Stimulated activated CD4-positive, alpha-beta T cell treated with anti-CD3 and anti-CD28 coated beads, Interleukin-15, amount 100 ng/mL, for 48 hours (primary cell): ENCODE results near the gene POMT2.
A peak's percentile ranks its signal among the peaks of the same experiment; 100 is the strongest.
"Not testable (repeated sequence)": the region's sequence is repeated elsewhere in the genome, so short reads cannot be mapped to it uniquely, and the experiment has no call there.

Source experiments
- DNase-seq, 2 donors: peaks; one replicate each; pipeline ENCODE4 v3.0.0-alpha.2; 2020; ENCODE audit warnings: low read depth in 2 of 2

Gene POMT2

GRCh38 chr14:77301103-77301502 is 19.6 kb downstream of the POMT2 start:
- DNase-seq, result peak; percentile 21 to 58

DNA sequence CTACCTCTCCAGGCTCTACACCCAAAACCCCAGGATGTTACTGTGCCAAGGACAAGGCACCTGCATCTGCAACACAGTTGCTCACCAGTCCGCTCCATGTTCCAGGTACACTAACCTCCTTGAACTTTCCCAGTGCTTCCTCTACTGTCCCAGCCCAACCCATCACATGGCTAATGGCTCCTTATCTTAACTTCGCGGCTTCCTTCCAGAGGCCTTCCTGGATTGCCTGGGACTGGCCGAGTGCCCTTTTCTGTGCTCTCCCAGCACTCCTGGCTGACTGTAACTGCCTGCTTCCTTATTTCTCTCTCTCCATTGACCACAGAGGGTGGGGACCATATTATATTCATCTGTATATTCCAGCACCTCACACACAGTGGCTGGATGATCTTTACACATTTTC is 20.9 kb downstream of the POMT2 start:
- DNase-seq, result no peak

DNA sequence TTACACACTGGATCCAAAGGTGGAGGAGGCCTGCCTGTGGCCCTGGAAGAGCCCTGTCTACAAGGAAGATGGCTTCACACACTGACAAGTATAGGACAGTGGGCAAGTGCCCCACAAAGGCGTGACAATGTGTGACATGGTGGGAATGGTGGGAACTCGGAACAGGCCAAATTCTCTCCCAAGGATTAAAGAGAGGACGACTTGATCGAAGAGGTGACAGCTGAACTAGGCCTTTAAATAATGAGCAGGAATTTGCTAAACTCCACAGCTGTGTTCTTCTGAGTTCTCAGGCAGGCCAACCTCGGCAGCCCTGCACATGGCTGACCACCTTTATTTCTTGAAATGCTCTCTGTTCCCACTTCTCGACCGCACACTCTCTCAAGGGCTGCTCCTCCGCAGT is 23.8 kb downstream of the POMT2 start:
- no peak for DNase-seq

DNA sequence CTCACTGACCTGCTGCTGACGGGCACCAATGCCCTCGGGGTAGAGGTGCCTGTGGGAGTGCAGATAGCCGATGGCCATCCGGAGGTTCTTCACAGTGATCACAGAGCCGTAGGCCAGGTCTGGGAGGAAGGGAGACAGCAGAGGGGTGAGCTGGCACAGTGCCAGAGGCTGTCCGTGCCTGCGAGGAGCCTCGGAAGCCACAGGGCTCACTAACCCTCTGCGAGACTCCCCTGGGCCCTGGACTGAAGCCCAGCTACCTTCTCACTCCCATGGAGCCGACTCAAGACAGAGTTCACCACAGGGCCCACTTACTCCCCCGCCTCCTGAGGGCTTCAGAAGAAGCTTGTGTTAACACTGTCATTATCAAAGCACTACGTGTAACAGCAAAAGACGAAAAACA is 24.5 kb downstream of the POMT2 start:
- DNase-seq, result no peak

GRCh38 chr14:77290705-77291104 is 30.0 kb downstream of the POMT2 start:
- no peak for DNase-seq

- DNase-seq, result no peak
Measured at GRCh38 chr14:77286576-77286975, 34.1 kb downstream of the POMT2 start.

DNA sequence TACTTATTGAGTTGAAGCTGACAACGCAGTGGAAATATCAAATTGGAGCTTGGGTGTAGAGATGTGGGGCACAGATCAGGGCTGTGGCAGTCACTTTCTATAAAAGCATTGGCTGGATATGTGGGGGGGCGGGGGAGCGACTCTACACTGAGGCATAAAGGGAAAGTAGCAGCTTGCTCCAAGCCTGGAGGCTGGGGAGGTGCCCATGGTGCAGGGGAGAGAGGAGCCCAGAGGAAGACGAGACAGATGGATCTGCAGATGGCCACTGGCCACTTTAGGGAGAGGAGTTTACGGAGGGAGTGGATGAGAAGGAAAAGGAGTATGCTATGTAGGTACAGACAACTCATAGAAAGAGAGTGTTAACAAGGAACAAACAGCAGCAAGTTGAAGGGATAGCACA is 36.2 kb downstream of the POMT2 start:
- no peak for DNase-seq

DNA sequence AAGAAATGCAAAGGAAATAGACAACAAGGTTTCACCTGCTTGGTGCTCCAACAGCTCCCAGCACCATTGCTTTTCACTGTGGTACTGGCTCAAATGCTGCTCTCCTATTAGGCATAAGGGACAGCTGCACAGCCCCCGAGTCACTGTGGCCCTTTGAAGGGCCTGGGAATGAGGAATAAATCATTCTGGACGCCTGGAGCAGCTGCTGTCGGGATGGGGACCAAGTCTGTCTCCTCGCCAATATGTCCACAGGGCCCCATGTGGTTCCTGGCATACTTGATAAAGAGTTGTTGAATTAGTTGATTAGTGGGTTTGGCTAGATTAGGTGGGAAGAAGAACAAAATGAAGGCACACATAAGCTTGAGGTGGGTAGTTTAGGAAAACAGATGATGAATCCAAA is 36.6 kb downstream of the POMT2 start:
- no peak for DNase-seq

DNA sequence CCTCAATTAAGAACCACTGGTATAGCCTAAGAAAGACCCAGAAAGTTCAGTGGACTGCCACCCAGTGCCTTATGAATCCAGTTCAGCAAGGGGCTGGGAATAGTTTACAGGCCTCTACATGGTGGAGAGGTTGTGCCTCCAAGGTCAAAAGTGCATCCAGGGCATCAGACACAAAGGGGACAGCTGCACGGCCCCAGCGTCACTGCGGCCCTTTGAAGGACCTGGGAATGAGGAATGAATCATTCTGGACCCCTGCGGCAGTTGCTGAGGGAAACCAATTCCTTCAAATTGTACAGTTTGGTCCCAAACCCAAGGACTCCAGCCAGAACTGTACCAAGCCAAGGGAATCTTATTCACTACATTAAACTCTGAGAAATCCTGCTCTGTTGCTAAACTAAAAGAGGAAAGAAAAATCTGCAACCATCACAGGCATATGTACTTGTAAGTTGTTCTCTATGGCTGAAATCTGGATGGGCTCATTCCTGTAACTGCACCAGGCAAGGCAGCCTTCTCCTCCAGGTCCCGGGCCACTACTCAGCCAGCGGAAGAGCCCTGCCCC is 38.8 kb downstream of the POMT2 start:
- DNase-seq, result no peak

DNA sequence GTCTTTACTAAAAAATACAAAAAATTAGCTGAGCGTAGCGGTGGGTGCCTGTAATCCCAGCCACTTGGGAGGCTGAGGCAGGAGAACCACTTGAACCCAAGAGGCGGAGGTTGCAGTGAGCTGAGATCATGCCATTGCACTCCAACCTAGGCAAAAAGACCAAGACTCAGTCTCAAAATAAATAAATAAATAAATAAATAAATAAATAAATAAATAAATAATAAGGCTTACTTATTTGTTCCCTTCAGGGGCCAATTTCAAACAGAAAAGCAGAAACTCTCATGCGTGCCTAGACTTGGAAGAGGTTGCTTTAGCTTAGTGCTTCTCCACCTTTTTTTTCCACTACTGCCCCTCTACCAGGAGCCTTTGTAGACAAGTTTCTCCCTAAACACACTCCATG is 39.8 kb downstream of the POMT2 start:
- DNase-seq, result not testable (repeated sequence)

DNA sequence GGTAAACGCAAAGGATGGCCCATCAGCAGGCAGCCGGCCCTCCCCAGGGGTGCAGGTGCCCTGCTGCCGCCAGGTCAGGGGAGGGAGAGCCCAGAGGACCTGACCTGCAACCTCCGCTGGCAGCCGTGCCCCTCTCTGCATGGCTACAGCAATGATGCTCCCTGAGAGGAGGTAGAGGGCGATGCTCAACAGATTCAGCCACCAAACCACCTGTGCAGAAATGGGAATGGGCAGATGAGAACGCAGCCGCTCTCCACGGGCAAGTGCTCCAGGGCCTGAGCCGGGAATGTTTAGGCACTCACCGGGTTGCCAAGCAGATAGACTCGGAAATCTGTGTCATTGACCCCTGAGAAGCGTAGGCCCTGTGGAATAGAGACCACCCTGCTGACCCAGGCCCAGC is 41.0 kb downstream of the POMT2 start:
- no peak for DNase-seq

- no peak for DNase-seq
Measured at GRCh38 chr14:77278461-77279230, 42.0 kb downstream of the POMT2 start.

GRCh38 chr14:77276959-77277358 is 43.7 kb downstream of the POMT2 start:
- DNase-seq, result no peak

DNA sequence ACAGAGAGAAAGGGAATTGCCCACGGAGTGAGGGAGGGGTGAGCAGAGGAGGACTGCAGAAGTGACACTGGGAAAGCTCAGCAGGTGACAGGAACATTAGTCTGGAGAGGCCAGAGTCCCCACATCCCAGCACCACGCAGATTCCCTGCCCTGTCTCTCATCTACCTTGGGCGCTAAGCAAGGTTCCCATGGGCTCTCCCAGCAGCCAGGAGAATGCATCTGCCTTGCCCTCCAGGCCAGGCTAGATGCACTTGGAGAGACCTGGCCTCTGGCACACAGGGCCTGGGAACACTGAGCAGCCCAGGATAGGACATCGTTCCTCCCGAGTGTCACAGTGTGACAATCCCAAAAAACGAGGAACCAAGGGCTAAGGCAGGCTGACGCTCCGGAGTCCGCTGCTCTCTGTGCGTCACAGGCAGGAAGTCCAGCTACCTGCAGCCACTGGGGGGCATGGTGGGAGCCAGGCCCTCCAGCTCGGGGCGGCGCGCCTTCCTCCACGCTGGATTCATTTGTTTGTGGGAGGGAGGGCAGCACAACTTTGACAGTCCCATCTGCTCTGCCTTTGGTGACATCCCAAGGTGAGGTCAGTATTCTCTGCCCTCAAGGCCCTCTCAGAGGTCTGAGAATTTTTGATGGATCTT is 44.3 kb downstream of the POMT2 start:
- DNase-seq, result no peak

DNA sequence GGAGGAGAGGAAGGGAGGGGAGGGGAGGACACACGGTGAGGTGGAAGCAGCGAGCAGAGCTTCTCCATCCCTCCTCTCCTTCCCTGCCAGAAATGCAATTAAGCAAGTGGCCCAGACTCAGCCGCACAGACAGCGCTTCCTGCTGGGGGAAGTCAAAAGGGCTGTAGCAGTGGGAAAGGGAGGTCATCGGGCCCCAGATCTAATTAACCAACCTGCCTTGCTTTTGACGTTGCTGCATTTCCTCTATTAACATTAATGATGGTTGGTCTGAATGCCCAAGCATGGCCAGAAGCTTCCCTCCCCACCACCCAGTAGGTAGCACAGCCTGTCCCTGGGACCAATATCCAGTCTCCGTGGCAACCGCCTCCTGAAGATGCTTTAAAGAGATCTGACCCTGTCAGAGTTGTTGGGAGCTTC is 45.1 kb downstream of the POMT2 start:
- DNase-seq, result no peak

GRCh38 chr14:77275041-77275580 is 45.6 kb downstream of the POMT2 start:
- DNase-seq, result no peak

DNA sequence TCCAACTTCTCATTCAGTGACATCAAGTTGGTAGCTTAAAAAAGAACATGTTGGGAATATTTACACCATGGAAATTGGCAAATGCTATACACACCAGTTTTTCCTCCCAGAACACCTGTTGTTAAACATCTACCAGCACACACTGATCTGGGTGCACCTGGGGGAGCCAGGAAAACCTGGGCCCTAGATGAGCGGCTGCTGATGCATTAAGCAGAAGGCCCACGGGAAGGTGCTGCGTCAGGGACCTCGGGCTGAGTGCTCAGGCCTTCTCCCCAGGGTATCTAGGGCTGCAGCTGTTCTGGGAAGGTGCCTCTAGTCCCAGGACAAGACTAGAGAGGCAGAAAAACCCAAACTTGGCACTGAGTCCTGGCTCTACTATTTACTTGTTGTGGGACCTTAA is 46.9 kb downstream of the POMT2 start:
- no peak for DNase-seq

DNA sequence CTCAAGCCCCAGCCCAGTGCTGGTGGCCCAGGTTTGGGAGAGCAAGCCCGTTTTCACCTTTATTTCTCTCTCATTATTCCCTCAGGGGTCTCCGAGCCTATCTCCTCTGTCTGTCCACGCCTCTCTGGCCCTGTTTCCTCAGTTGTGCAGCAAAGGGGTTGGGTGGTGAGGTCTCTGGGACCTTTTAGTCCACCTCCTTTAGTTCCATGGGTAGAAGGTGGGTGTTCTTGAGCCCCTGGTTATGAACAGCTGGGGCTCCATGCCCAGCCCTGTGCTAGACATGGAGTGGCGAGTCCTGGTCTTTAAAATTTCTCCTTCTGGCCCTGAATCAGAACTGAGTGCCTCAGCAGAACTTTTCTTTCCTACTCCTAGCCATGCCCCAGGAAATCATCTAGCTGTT is 48.4 kb downstream of the POMT2 start:
- DNase-seq, result no peak

- no peak for DNase-seq
Measured at GRCh38 chr14:77271113-77271710, 49.5 kb downstream of the POMT2 start, which contains the start of gene NGB. TSS of gene NGB (minus strand) at chr14:77271206. CDS start at chr14:77270937, 269 bp downstream.

GRCh38 chr14:77270361-77271112 is 50.1 kb downstream of the POMT2 start:
- DNase-seq, result no peak

DNA sequence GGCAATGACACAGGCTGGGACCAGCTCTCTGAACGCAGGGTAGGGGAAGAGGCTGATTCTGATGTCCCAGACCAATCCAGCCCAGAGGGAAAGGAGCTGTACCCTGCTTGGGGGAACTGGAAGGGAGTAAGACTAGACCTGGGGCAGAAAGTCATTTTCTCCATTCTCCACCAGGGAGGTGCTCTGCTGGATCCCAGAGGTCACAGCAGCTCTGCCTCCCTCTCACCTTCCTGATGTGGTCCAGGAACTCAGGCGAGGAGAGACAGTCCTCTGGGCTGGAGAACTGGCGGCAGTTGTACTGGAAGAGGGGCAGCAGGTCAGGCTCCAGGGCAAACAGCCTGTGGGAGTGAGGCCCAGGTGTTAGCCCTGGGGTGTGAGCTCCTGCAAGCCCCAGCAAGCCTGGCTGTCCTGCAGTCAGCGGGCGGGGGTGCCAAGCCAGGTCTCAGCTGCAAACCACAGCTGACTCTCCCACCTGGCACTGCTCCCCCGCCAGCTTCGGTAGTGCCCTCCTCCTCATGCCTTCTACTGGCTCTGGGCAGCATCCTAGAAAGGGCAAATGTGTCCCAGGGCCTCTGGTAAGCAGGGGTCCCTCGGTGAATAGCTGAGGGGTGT is 51.6 kb downstream of the POMT2 start:
- no peak for DNase-seq
